Measurements from ENCODE around the gene CD1D. TPM values are rescaled to one million over a fixed set of nuclear protein-coding genes. Genes with fewer than 3 reads are reported as not detected.

The CD1D gene
- polyA plus RNA-seq, 1 donor from 2014 or later = 0.19 TPM

GRCh38 chr1:158153746-158154444 lies 26.8 kb upstream of the CD1D start:
- H3K9me3 ChIP-seq (ENCODE audit: low read length) = no peaks in the 10 kb centered on the region
- H3K27me3 ChIP-seq (ENCODE audit: insufficient read depth, low read depth, low read length) = no peaks in the 10 kb centered on the region
- H2AFZ ChIP-seq (ENCODE audit: low read depth, low read length) = no peak overlapping the region
- TF ChIP-seq RAD21 (conservative IDR thresholded peaks at IDR 0.05) = no peak
- TF ChIP-seq EZH2 (IDR thresholded peaks at IDR 0.05; ENCODE audit: borderline replicate concordance, insufficient read depth, low read length, poor library complexity, severe bottlenecking) = no peak
- no peak for TF ChIP-seq MXI1 (conservative IDR thresholded peaks at IDR 0.05; ENCODE audit: poor library complexity, severe bottlenecking)
- no peak for TF ChIP-seq SMC3 (conservative IDR thresholded peaks at IDR 0.05; ENCODE audit: poor library complexity)
- TF ChIP-seq, protein P1, sequence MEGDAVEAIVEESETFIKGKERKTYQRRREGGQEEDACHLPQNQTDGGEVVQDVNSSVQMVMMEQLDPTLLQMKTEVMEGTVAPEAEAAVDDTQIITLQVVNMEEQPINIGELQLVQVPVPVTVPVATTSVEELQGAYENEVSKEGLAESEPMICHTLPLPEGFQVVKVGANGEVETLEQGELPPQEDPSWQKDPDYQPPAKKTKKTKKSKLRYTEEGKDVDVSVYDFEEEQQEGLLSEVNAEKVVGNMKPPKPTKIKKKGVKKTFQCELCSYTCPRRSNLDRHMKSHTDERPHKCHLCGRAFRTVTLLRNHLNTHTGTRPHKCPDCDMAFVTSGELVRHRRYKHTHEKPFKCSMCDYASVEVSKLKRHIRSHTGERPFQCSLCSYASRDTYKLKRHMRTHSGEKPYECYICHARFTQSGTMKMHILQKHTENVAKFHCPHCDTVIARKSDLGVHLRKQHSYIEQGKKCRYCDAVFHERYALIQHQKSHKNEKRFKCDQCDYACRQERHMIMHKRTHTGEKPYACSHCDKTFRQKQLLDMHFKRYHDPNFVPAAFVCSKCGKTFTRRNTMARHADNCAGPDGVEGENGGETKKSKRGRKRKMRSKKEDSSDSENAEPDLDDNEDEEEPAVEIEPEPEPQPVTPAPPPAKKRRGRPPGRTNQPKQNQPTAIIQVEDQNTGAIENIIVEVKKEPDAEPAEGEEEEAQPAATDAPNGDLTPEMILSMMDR (IDR thresholded peaks at IDR 0.05; ENCODE audit: poor library complexity, severe bottlenecking) = no peak
- TF ChIP-seq POLR2AphosphoS5 (IDR thresholded peaks at IDR 0.05) = no peak
- no peak for TF ChIP-seq TAF1 (IDR thresholded peaks at IDR 0.05; ENCODE audit: low read depth)
- no peak for TF ChIP-seq REST (IDR thresholded peaks at IDR 0.05; ENCODE audit: borderline replicate concordance)
- no peak for TF ChIP-seq EP300 (conservative IDR thresholded peaks at IDR 0.05; ENCODE audit: poor library complexity, severe bottlenecking)
- no peak overlapping the region for H3K9ac ChIP-seq (ENCODE audit: low read length)
- no peak overlapping the region for H3K4me3 ChIP-seq (ENCODE audit: low read length)
- no peak overlapping the region for H3K4me2 ChIP-seq (ENCODE audit: low read length)
- H3K27ac ChIP-seq (ENCODE audit: low read length) = no peak overlapping the region
- no peaks in the 10 kb centered on the region for H3K36me3 ChIP-seq (ENCODE audit: insufficient read depth, low read length)
- H3K9me2 ChIP-seq (ENCODE audit: insufficient read depth, low read length) = no peaks in the 10 kb centered on the region
- H3F3A ChIP-seq (ENCODE audit: insufficient read depth, low read length, poor library complexity, severe bottlenecking) = no peaks in the 10 kb centered on the region
- H3K79me2 ChIP-seq (replicated peaks; ENCODE audit: insufficient read depth, low read length) = no peaks in the 10 kb centered on the region
- H4K20me1 ChIP-seq (ENCODE audit: insufficient read depth) = no peaks in the 10 kb centered on the region

DNA sequence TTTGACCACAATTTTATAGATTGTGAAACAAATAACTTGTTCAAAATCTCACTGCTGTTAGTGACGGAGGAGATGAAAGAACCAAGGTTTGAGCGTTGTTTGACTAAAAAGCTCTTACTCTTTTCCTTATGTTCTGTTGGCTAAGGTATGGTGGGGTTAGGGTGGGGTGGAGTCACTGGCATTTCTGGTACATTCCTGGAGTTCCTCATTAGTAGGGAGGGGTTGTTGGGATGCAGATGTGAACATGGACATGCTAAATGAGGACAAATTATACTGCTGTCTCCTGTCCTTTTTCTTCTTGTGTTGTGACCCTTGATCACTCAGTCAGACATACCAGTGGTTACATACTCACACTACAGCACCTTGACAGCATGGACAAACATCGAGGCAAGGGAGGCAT lies 26.2 kb upstream of the CD1D start:
- no peaks in the 10 kb centered on the region for H3K79me2 ChIP-seq (replicated peaks; ENCODE audit: insufficient read depth, low read length)
- no peaks in the 10 kb centered on the region for H3K9me3 ChIP-seq (ENCODE audit: low read length)
- no peak overlapping the region for H3K4me2 ChIP-seq (ENCODE audit: low read length)
- no peak overlapping the region for H3K4me3 ChIP-seq (ENCODE audit: low read length)
- no peak overlapping the region for H3K9ac ChIP-seq (ENCODE audit: low read length)
- no peaks in the 10 kb centered on the region for H4K20me1 ChIP-seq (ENCODE audit: insufficient read depth)
- no peak overlapping the region for H2AFZ ChIP-seq (ENCODE audit: low read depth, low read length)
- TF ChIP-seq POLR2AphosphoS5 (IDR thresholded peaks at IDR 0.05) (no peak), EP300 (conservative IDR thresholded peaks at IDR 0.05; ENCODE audit: poor library complexity, severe bottlenecking) (no peak), EZH2 (IDR thresholded peaks at IDR 0.05; ENCODE audit: borderline replicate concordance, insufficient read depth, low read length, poor library complexity, severe bottlenecking) (no peak), RAD21 (conservative IDR thresholded peaks at IDR 0.05) (no peak), REST (IDR thresholded peaks at IDR 0.05; ENCODE audit: borderline replicate concordance) (no peak), TAF1 (IDR thresholded peaks at IDR 0.05; ENCODE audit: low read depth) (no peak), SMC3 (conservative IDR thresholded peaks at IDR 0.05; ENCODE audit: poor library complexity) (no peak), MXI1 (conservative IDR thresholded peaks at IDR 0.05; ENCODE audit: poor library complexity, severe bottlenecking) (no peak)
- TF ChIP-seq, protein P1 (IDR thresholded peaks at IDR 0.05; ENCODE audit: poor library complexity, severe bottlenecking) = no peak
- no peaks in the 10 kb centered on the region for H3K9me2 ChIP-seq (ENCODE audit: insufficient read depth, low read length)
- H3K27ac ChIP-seq (ENCODE audit: low read length) = no peak overlapping the region
- no peaks in the 10 kb centered on the region for H3K36me3 ChIP-seq (ENCODE audit: insufficient read depth, low read length)
- H3K27me3 ChIP-seq (ENCODE audit: insufficient read depth, low read depth, low read length) = no peaks in the 10 kb centered on the region
- H3F3A ChIP-seq (ENCODE audit: insufficient read depth, low read length, poor library complexity, severe bottlenecking) = no peaks in the 10 kb centered on the region
